ENCODE measurements around the gene PPIE. TPM values are rescaled to one million over a fixed set of nuclear protein-coding genes. Genes with fewer than 3 reads are reported as not detected.

Gene PPIE
- total RNA-seq, 4 donors from 2014 or later, result 34.8 to 42.3 (median 37.0) TPM

DNA sequence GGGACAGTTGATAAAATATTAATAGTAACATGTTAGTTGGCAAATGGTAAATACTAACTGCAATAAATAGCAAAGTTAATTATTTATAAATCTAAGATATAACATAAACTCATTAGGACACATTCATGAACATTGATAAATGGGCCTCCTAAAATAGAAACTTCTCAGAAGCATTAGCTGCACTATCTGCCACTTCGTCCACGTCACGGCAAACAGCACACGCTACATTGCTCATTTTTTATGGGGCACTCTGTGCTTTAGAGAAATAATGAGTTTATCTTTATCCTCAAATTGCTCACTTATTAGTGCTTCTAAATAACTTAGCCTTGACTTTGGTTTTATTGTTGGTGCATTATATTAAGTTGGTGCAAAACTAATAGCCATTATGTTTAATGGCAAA is 31.2 kb upstream of the PPIE start:
- Histone ChIP-seq H3K27me3 (no peaks in the 10 kb centered on the region), H3K27ac (no peak overlapping the region), H3K36me3 (no peaks in the 10 kb centered on the region), H3K4me3 (no peak overlapping the region), H3K4me1 (no peaks in the 10 kb centered on the region), H3K9me3 (no peaks in the 10 kb centered on the region)
- WGBS, 2 donors, result 87 to 93% methylated on average over 4 of the region's 4 CpGs
- TF ChIP-seq EP300 (IDR thresholded peaks at IDR 0.05) (no peak), POLR2A (IDR thresholded peaks at IDR 0.05) (no peak)
- TF ChIP-seq, protein P1, sequence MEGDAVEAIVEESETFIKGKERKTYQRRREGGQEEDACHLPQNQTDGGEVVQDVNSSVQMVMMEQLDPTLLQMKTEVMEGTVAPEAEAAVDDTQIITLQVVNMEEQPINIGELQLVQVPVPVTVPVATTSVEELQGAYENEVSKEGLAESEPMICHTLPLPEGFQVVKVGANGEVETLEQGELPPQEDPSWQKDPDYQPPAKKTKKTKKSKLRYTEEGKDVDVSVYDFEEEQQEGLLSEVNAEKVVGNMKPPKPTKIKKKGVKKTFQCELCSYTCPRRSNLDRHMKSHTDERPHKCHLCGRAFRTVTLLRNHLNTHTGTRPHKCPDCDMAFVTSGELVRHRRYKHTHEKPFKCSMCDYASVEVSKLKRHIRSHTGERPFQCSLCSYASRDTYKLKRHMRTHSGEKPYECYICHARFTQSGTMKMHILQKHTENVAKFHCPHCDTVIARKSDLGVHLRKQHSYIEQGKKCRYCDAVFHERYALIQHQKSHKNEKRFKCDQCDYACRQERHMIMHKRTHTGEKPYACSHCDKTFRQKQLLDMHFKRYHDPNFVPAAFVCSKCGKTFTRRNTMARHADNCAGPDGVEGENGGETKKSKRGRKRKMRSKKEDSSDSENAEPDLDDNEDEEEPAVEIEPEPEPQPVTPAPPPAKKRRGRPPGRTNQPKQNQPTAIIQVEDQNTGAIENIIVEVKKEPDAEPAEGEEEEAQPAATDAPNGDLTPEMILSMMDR (IDR thresholded peaks at IDR 0.05), result no peak
- DNase-seq (ENCODE audit: low spot score in 2 of 2), result no peak

DNA sequence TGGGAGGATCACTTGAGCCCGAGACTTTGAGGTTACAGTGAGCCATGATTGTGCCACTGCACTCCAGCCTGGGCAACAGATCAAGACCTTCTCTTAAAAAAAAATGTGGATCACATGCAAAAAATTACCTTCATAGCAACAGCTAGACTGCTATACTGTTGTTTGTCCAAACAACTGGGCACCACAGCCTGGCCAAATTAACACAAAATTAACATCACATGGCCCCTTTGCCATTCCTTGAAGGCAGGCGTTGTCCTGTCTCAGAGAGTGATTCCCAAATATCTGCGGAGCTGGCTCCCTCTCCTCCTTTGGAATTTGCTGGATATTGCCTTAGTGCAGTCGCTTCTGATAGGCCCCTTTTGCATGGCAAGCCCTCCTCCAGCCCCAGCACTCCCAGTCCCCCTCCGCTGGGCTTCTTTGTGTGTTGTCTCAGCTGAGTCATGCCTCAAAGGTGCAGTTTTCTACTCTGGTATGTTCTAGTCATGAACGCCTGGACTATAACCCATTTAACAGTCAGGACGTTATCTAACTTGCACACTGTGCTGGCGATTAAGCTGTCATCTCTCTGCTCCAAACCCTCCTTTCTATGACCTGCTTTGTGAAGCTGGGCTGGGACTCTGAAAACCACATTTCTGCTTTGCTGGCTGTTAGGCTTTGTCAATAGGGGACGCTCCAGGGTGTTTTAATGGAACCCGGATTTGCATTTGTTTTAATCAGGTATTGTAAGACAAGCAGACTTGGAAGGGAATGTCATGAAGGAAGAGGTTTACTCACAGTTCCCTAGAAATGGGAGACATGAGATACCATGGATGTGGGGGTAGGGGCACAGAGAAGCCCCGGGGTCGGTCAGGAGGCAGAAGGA is 27.3 kb upstream of the PPIE start:
- Histone ChIP-seq H3K4me3 (no peak overlapping the region), H3K36me3 (no peaks in the 10 kb centered on the region), H3K9me3 (no peaks in the 10 kb centered on the region), H3K4me1 (no peaks in the 10 kb centered on the region), H3K27ac (no peak overlapping the region), H3K27me3 (peaks cover 0 to 15% of the 10 kb centered on the region in 2 donors)
- WGBS, 2 donors, result 58 to 63% methylated on average over 12 of the region's 12 CpGs
- DNase-seq (ENCODE audit: low spot score in 2 of 2), result no peak
- TF ChIP-seq, protein P1 (IDR thresholded peaks at IDR 0.05), result no peak
- no peak for TF ChIP-seq POLR2A (IDR thresholded peaks at IDR 0.05)

DNA sequence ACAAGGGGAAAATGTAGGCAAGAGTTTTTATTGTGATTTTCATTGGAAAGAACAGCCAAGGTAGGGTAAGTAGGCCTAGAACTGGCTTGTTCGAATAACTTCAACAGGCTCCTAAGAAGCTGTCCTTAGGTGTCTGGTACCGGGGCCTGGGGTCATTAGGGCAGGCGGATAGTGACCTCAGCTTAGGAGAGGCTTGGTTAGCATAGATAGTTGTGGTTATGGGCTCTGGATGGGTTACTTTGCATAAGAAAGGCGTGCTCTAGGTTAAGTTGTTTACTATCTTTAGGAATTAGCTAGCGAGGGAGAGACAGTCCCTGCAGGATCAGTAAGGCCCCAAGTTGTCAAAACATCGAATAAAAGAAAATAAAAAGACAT is 26.7 kb upstream of the PPIE start:
- 70 to 77% methylated on average over 6 of the region's 6 CpGs for WGBS, 2 donors
- TF ChIP-seq EP300 (IDR thresholded peaks at IDR 0.05) (no peak), POLR2A (IDR thresholded peaks at IDR 0.05) (no peak)
- TF ChIP-seq, protein P1 (IDR thresholded peaks at IDR 0.05), result no peak

GRCh38 chr1:39713557-39713956 is 25.1 kb upstream of the PPIE start:
- no peak overlapping the region for H3K4me3 ChIP-seq
- peaks cover 0 to 28% of the 10 kb centered on the region in 2 donors for H3K27me3 ChIP-seq
- H3K36me3 ChIP-seq, result no peaks in the 10 kb centered on the region
- TF ChIP-seq EP300 (IDR thresholded peaks at IDR 0.05) (no peak), POLR2A (IDR thresholded peaks at IDR 0.05) (no peak)
- TF ChIP-seq, protein P1 (IDR thresholded peaks at IDR 0.05), result no peak
- no peak overlapping the region for H3K27ac ChIP-seq
- no peak for DNase-seq (ENCODE audit: low spot score in 2 of 2)
- H3K9me3 ChIP-seq, result no peaks in the 10 kb centered on the region
- H3K4me1 ChIP-seq, result no peaks in the 10 kb centered on the region
- 85 to 90% methylated on average over 5 of the region's 5 CpGs for WGBS, 2 donors

More for the DNA sequence above, 26.7 kb upstream of the PPIE start:
- H3K9me3 ChIP-seq, result no peaks in the 10 kb centered on the region
- H3K4me1 ChIP-seq, result no peaks in the 10 kb centered on the region
- DNase-seq (ENCODE audit: low spot score in 2 of 2), result no peak
- H3K27ac ChIP-seq, result no peak overlapping the region
- H3K36me3 ChIP-seq, result no peaks in the 10 kb centered on the region
- peaks cover 0 to 19% of the 10 kb centered on the region in 2 donors for H3K27me3 ChIP-seq
- H3K4me3 ChIP-seq, result no peak overlapping the region

- no peak for DNase-seq (ENCODE audit: low spot score in 2 of 2)
- no peak overlapping the region for H3K4me3 ChIP-seq
- peaks cover 0 to 28% of the 10 kb centered on the region in 2 donors for H3K27me3 ChIP-seq
- TF ChIP-seq POLR2A (IDR thresholded peaks at IDR 0.05) (no peak), EP300 (IDR thresholded peaks at IDR 0.05) (no peak)
- TF ChIP-seq, protein P1 (IDR thresholded peaks at IDR 0.05), result no peak
- no peaks in the 10 kb centered on the region for H3K36me3 ChIP-seq
- no peaks in the 10 kb centered on the region for H3K9me3 ChIP-seq
- no peak overlapping the region for H3K27ac ChIP-seq
- peaks cover 0 to 3% (median 0%) of the 10 kb centered on the region in 4 donors for H3K4me1 ChIP-seq
- WGBS, 2 donors, result 55 to 62% methylated on average over 6 of the region's 6 CpGs
Observed at GRCh38 chr1:39717809-39718208, 20.9 kb upstream of the PPIE start.
